NCI-H187 treated with DMSO at 0.1 percent for 48 hours (cell line): ENCODE measurements around the gene MRPL19.

Experiments used
- DNase-seq: peaks from one replicate; lab custom pipeline; 2025; lab: John Stamatoyannopoulos, UW

The MRPL19 gene

DNA sequence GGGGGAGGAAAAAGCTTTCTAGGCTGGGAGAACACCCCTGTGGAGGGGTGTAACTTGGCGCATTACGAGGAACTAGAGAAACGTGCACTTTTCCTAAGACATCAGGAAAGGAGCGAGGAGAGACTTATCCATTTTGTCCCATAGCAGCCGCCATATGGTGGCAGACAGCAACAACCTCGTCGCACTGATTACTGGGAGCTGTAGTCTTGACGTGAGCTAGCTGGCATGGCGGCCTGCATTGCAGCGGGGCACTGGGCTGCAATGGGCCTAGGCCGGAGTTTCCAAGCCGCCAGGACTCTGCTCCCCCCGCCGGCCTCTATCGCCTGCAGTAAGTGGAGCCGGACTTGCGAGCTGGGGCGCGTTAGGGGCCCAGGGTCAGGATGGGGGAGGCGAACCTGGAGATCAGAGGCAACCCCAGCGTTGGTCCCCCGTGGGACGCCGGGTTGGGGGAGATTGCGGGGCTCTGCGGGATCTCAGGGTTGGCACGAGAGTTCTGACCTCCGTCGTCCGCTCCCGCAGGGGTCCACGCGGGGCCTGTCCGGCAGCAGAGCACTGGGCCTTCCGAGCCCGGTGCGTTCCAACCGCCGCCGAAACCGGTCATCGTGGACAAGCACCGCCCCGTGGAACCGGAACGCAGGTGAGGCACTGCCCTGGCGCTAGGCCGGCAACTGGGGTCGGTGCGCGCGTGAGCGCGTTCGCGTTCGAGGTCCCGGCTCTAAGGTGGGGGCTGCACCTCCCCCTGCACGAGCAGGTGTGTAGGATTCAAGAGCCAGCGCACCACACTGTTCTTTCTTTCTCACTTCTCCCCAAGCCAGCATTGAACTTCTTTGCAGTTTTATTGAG, at the start of gene MRPL19:
MRPL19 (plus strand) TSS at position 201 of the 843 bp plus-strand sequence; CDS start at position 226, 25 bp downstream.
- peak; percentile 54 for DNase-seq

DNA sequence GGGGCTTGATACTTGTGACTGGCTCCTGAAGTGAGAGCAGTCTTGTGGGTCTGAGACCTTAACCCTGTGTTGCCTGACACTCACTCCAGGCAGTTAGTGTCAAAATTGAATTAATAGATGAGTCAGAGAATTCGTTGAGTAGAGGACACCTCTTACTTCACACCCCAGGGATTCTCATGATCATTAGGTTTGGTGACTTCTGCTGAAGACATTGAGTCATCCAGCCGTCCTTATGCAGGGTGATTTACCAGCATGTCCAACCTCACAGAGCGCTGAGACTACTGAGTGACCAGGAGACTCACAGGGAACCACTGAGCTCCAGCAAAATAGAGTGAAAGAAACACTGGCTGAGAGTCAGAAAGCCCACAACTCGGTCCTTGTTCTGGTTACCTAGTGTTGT, 49.8 kb upstream of the MRPL19 start:
- no peak for DNase-seq

GRCh38 chr2:75597949-75598348, 48.6 kb upstream of the MRPL19 start:
- no peak for DNase-seq

- DNase-seq, result no peak
Observed at GRCh38 chr2:75598589-75599155, 47.9 kb upstream of the MRPL19 start.

DNA sequence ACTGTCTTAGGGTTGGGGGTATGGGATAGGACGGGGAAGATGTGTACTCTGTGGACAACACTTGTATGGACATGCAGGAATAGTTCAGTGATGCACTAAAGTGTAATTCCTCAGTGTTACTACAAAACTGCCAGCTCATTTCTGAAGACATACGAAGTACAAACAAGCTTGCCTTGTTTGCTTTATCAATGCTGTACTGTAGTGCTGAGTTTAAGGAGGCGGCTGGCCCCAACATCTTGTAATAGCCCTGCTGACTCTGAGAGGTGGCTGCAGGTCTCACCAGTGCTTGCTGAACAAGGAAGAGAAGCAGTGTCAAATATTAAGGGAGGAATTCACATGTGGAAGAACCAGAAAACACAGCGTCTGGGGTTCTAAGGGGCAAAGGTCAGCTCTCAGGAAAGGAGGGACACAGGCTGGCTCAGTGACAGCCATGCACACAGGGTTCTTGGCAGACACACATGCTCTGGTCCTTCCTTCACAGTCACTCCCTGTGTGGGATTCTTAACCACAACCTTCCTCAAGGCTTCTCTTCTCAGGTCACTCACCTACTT, 46.0 kb upstream of the MRPL19 start:
- no peak for DNase-seq

- no peak for DNase-seq
Observed at GRCh38 chr2:75602724-75603342, 43.8 kb upstream of the MRPL19 start.

GRCh38 chr2:75603477-75603876, 43.1 kb upstream of the MRPL19 start:
- DNase-seq, result no peak

DNA sequence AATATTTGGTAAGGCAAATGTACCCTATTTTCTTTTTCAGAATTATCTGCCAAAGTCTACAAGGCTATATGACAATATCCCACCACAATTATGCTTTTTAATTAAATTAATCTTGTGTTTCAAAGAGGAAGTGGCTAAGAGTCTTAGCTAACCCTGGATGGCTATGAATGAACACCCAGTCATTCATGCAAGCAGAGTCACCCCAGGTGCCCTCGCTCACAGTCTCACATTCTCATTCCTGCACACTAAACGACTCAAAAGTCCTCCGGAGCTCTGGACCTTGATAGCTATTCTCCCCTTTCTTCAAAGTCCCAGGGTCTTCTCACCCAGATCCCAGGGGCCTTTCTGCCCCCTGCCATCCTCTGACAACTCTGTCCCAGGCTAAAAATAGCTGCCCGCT, 42.1 kb upstream of the MRPL19 start:
- DNase-seq, result no peak

GRCh38 chr2:75605770-75606529, 40.6 kb upstream of the MRPL19 start:
- no peak for DNase-seq

DNA sequence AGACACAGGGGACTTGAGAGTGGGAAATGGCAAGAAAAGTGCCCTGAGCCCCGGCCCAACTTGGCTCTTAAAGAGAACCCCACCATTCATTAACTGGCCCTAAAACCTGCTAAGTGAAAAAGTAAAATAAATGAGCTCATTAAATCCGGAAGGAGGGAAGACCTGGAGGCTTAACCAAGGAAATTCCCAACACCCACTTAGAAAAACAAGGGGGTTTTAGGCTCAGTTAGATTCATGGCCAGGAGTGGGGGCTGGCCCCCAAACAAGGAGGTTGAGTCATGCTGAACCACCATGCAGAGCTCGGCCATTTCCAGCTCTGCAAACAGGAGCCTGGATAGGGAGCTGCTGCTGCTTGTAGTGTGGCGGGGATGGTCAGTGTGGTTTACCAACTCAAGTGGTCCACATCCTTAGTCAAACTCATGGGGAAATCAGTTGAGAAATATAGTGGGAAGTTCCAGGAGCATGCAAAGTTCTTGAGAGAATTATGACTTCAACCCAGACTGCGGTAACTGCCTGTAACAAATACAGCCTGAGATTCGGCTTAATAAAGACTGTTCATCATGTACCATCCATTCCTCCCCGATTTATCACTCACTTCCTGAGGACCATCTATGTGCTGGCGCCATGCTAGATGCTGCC, 39.7 kb upstream of the MRPL19 start:
- DNase-seq, result no peak

- no peak for DNase-seq
Observed at GRCh38 chr2:75607400-75607798, 39.2 kb upstream of the MRPL19 start.

DNA sequence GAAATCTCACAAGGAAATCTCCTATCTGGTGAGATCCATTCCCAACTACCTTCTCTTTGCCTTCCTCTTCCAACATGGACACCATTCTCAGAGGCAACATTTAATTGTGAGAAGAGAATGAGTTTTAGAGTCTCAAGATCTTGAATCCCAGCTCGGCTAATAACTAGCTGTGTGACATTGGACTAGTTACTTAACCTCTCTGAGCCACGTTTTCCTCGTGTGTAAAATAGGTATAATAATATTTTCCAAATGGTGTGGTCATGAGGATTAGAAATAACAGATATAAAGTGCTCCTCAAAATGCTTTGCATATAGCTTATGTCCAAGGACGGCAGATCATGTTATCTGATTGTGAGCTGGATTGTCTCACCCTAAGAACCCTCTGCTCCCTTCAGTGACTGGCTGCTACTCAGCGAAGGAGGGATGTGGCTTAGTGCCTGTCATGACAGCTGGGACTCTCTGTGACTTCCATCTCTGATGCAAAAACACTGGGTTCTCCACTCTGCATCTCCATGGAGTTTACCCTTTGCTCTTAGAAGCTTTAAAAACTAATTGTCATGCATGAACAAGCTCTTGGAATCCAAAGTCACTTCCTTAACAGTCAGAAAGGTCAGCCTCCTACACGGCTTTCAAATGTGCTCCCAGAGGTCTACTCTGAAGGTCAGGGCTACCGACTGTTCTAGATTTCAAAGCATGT, 38.4 kb upstream of the MRPL19 start:
- no peak for DNase-seq

- no peak for DNase-seq
Observed at GRCh38 chr2:75608684-75609333, 37.8 kb upstream of the MRPL19 start.

- DNase-seq, result no peak
Observed at GRCh38 chr2:75609334-75609689, 37.3 kb upstream of the MRPL19 start.

DNA sequence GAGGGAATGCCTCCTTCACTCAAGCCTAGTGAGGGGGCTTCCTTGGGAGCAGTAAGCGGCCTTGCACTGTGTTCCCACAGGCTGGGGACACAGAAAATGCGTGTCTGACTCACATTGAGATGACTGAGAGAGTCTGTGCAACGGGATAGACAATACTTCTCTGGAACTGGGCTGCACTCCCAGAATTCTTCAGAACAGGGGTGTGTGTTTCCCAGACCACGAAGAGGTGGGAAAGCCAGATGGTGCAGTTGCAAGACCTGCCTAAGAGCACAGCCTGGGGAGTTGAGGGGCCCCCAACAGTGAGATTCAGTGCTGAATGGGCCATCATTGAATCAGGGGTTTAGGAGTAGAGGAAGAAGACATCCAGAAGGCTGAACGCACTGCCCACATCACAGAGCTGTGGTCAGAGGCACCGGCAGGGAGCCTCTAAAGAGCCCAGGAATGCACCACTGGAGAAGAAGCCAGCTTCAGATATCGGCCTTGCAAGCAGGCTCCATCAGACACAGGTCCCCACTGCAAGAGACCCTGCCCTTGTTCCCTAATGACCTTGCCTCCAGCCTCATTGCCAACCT, 36.6 kb upstream of the MRPL19 start:
- DNase-seq, result no peak

GRCh38 chr2:75610671-75611070, 35.9 kb upstream of the MRPL19 start:
- DNase-seq, result no peak

- DNase-seq, result no peak
Observed at GRCh38 chr2:75612108-75612861, 34.3 kb upstream of the MRPL19 start.

- no peak for DNase-seq
Observed at GRCh38 chr2:75612862-75613243, 33.7 kb upstream of the MRPL19 start.

- DNase-seq, result no peak
Observed at GRCh38 chr2:75614162-75614651, 32.4 kb upstream of the MRPL19 start.
